Stimulated activated CD4-positive, alpha-beta T cell treated with anti-CD3 and anti-CD28 coated beads, Interleukin-1b, Interleukin-23, amount 100 ng/mL, for 24 hours (primary cell): ENCODE results near the gene BCL2L11.

Source experiments
- DNase-seq, 4 experiments: peaks; one replicate each; pipeline ENCODE4 v3.0.0-alpha.2; 2020; ENCODE audit warnings: low read depth in 4 of 4, low spot score in 1 of 4

Gene BCL2L11

DNA sequence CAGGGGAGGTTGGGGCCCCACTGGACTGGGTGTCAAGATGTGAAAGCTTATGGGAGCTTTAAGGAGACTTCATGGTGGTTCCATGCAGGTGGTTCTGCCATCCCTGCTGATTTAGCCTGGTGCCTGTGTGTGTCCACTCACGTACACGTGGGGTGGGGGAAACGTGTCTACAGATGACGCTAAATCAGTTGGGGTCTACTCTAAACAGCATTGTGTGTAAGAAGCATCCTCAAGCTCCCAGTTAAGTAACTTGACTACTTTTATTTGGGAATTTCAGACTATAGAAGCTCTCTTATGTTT is 47.1 kb downstream of the BCL2L11 start:
- no peak for DNase-seq

DNA sequence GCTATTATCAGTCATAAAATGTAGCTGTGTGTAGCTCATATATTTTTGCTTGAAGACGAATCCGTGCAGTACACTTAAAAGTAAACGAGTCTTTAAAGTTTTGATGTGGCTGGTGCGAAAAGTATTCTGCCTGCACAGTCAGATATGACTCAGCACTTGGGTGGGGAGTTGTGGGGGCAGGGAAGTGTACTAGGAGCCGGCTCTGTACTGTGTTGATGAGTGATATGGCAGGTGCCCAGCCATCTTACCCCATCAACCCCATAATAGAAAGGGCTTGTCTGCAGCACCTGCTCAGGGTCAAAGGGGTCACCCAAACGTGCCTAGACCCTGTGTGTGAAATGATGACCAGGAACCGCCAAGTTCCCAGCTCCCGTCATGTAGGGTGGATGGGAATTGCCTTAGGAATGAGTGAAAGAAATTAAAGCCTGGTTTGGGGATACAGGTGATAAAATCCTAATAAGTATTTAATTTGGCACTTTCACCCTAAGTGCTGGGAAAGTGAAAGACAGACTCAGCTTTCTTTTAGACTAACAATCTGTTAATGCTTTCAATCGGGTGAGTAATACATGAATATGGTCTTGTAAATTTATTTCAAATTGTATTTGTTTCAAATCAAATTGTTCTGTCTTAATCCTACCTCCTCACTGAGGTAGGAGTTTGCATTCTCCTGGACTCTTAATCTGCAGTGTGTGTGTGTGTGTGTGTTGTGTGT is 48.0 kb downstream of the BCL2L11 start:
- peak; percentile 27 to 63 (median 46) for DNase-seq

DNA sequence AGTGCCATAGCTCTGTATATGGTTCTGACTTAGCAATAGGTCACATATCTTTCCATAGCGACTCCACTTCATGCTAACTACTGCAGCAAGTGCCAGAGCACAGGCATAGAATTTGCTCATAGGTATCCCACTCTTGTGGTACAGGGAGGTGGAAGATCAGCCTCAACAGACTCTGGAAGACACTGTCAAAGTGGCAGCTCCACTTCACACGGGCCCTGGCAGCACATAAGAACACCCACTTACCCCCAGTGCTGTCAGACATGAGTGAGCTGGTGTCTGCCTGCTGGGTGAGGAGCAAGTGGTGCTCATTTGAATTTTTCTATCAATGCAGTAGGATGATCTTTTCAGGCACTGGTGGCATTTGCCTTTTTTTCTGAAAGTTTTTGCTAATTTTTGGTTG is 48.6 kb downstream of the BCL2L11 start:
- DNase-seq, result no peak

GRCh38 chr2:111169924-111170323 is 49.2 kb downstream of the BCL2L11 start:
- no peak for DNase-seq

GRCh38 chr2:111171337-111171930 is 50.7 kb downstream of the BCL2L11 start:
- no peak for DNase-seq

- no peak for DNase-seq
These were observed 52.0 kb downstream of the BCL2L11 start for GRCh38 chr2:111172666-111173065.

GRCh38 chr2:111173338-111173737 is 52.6 kb downstream of the BCL2L11 start:
- no peak for DNase-seq

DNA sequence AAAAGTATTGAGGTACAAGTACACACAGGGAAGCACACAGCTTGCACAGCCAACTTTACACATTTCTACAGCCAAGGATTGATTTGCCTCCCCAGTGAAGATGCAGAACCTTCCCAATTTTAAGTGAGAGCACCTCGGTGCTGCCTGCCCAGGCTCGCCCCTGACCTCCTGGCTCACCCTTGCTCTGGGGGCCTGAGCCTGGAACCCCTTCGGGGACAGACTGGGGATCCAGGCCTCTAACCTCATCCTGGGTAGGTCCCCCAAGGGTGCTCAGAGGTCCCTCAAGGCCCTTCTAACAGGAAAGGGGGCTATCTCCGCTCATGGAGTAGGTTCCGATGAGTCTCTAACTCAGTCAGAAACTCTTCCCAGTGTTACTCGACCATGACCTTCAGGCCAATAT is 53.1 kb downstream of the BCL2L11 start:
- DNase-seq, result no peak

GRCh38 chr2:111175615-111176014 is 54.9 kb downstream of the BCL2L11 start:
- DNase-seq, result no peak

GRCh38 chr2:111176388-111176787 is 55.7 kb downstream of the BCL2L11 start:
- no peak for DNase-seq

DNA sequence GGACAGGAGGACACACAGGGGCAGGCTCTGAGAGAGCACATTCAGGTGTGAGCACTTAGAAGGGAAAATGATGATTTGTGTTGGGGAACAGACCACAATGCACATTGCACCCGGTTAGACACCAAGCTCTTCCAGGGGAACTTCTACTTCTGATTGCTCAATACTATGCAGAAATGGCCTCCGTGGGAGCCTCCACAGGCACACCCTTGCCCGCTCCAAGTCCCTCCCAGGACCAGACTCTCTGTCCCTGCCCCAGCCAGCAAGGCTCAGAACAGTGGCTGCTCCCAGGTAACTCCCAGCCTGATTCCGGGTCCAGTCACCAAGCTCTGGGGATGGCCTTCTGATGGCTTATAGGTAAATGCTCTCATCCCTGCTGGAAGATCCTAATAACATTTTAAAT is 56.2 kb downstream of the BCL2L11 start:
- no peak for DNase-seq

DNA sequence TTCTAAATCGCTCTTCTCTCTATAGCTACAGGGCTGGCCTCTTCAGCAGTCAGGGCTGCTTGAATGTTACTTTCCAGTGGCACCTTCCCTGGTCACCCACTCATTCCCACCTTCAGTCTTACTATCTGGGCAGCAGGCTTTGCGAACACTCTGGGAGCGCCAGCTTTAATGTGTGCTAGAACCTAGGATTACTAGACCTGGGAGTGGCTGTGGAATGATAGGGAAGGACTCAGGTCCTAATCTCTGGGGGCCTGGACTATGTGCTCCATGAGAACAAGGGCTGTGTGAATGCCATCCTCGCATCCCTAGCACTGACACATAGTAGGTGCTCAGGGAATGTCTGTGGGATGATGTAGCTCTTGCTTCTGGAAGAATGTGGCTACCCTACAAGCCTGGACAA is 57.6 kb downstream of the BCL2L11 start:
- no peak for DNase-seq

DNA sequence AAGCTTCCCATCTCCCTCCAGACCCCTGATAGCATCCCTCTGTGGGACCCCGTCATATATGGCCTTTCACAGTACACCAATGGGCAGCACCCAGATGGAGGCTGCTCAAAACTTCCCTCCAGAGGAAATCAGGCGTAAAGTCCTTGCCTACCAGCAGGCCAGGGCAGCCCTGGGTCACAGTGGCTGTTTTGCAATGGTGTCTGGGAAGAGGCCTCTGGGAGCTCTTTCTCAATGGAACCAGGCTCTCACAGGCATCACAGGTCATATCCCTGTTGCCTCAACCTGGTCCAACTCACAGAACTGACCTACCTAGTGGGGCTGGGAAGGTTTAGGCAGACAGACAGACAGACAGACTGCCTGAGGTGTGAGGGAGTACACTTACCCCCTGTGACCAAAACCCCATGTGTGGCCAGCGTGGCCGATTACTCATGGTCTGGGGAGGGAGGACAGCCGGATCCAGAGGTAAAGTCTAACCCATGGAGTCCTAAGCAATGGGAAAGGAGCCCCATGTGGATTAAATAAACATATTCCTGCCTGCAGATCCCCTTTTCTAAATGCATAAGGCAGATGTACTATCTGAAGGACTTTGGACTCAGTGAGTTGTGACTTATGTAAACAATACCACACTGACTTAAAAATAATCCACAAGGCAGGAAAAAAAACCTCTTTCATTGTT is 58.2 kb downstream of the BCL2L11 start:
- no peak for DNase-seq

DNA sequence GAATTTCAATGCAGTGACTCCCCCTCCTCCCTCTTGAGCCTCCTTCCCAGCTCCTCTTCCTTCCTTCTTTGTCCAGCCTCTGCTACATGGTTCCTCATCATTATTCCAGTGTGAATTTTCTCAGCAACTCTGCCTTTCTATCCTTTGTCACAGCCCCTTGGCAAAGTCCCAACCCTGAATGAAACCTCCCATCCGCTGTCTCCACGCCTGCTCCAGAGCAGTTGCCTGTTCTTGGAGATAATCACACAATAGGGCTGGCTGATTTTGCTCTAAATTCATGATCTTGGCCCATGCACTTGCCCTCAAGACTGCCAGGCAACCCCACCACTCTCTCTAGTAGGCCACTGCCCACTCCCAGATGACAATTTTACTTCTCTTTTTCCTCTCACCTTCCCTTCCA is 61.4 kb downstream of the BCL2L11 start:
- no peak for DNase-seq

- DNase-seq, result no peak
These were observed 62.0 kb downstream of the BCL2L11 start for GRCh38 chr2:111182740-111183139.

- no peak for DNase-seq
These were observed 64.1 kb downstream of the BCL2L11 start for GRCh38 chr2:111184725-111185310.

GRCh38 chr2:111185361-111186022 is 64.8 kb downstream of the BCL2L11 start:
- no peak for DNase-seq

GRCh38 chr2:111186121-111186715 is 65.5 kb downstream of the BCL2L11 start:
- DNase-seq, result no peak

- no peak for DNase-seq
These were observed 66.2 kb downstream of the BCL2L11 start for GRCh38 chr2:111186933-111187332.

GRCh38 chr2:111188681-111189080 is 68.0 kb downstream of the BCL2L11 start:
- DNase-seq, result no peak

- no peak for DNase-seq
These were observed 68.4 kb downstream of the BCL2L11 start for GRCh38 chr2:111189106-111189505.
